Prostate gland (tissue), 2 donors: ENCODE measurements around the gene UBR4.

Experiments used
- POLR2AphosphoS5 ChIP-seq: sonication (generic); formaldehyde crosslinking; IDR thresholded peaks from one replicate; pipeline ENCODE4 v1.6.1; 2017; ENCODE audit warnings: antibody characterized with exemption
- TF ChIP-seq, protein P1 (sequence below), 4 experiments: fragments of 200-600 bp in 2 of 4; fragments of 450-650 bp in 2 of 4; sonication (generic) in 2 of 4; IDR thresholded peaks; 1 replicate in 3 of 4; 2 replicates in 1 of 4; pipeline ENCODE4 v1.5.1; 2016 to 2019; ENCODE audit warnings: antibody characterized with exemption in 4 of 4, mild to moderate bottlenecking in 2 of 4, moderate library complexity in 2 of 4

DNA sequence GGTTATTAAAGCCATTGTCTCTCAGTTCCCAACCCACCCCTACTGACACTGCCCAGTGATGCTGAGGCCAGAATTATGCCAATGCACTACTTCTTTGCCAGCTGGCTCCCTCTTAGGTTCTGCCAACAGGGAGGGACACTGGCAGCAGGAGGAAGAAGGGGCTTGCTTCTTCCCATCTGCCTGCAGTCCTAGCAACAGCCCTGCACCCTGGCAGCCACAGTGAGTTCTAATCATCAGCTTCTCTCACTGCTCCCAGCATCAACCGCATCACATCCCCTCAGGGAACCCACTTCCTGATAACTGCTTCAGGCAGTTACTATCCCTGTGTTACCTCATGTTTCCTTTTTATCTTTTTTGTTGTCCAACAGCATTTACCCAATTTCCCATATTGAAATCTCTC lies 86.2 kb downstream of the UBR4 start:
- TF ChIP-seq, protein P1, sequence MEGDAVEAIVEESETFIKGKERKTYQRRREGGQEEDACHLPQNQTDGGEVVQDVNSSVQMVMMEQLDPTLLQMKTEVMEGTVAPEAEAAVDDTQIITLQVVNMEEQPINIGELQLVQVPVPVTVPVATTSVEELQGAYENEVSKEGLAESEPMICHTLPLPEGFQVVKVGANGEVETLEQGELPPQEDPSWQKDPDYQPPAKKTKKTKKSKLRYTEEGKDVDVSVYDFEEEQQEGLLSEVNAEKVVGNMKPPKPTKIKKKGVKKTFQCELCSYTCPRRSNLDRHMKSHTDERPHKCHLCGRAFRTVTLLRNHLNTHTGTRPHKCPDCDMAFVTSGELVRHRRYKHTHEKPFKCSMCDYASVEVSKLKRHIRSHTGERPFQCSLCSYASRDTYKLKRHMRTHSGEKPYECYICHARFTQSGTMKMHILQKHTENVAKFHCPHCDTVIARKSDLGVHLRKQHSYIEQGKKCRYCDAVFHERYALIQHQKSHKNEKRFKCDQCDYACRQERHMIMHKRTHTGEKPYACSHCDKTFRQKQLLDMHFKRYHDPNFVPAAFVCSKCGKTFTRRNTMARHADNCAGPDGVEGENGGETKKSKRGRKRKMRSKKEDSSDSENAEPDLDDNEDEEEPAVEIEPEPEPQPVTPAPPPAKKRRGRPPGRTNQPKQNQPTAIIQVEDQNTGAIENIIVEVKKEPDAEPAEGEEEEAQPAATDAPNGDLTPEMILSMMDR (IDR thresholded peaks at IDR 0.05): no peak
- TF ChIP-seq POLR2AphosphoS5: no peak
